GM10847 (cell line): ENCODE results near the gene EIF2A.

ENCODE experiments used
- POLR2A ChIP-seq: IDR thresholded peaks from 2 replicates; pipeline ENCODE4 v1.6.1; 2011; ENCODE audit not compliant: insufficient read length; ENCODE audit errors: extremely low read depth

Gene EIF2A

GRCh38 chr3:150535204-150535603 lies 11.4 kb upstream of the EIF2A start:
- no peak for TF ChIP-seq POLR2A

GRCh38 chr3:150538324-150539208 lies 8.0 kb upstream of the EIF2A start:
- no peak for TF ChIP-seq POLR2A

GRCh38 chr3:150540297-150540696 lies 6.3 kb upstream of the EIF2A start:
- no peak for TF ChIP-seq POLR2A

- TF ChIP-seq POLR2A: no peak
These were observed 5.6 kb upstream of the EIF2A start for GRCh38 chr3:150540991-150541390.

- TF ChIP-seq POLR2A: no peak
These were observed 3.5 kb upstream of the EIF2A start for GRCh38 chr3:150543128-150543527.

- no peak for TF ChIP-seq POLR2A
These were observed 3.1 kb upstream of the EIF2A start for GRCh38 chr3:150543531-150543930.

- TF ChIP-seq POLR2A: no peak
These were observed 2.5 kb upstream of the EIF2A start for GRCh38 chr3:150544041-150544440.

- no peak for TF ChIP-seq POLR2A
These were observed 1.9 kb upstream of the EIF2A start for GRCh38 chr3:150544726-150545125.

GRCh38 chr3:150545419-150546225 lies 965 bp upstream of the EIF2A start:
- no peak for TF ChIP-seq POLR2A

GRCh38 chr3:150547045-150547741 lies 606 bp downstream of the EIF2A start:
- TF ChIP-seq POLR2A: no peak

- no peak for TF ChIP-seq POLR2A
These were observed 9.4 kb downstream of the EIF2A start for GRCh38 chr3:150555859-150556436.

- TF ChIP-seq POLR2A: no peak
These were observed 10.2 kb downstream of the EIF2A start for GRCh38 chr3:150556792-150557191.

GRCh38 chr3:150557725-150558124 lies 11.1 kb downstream of the EIF2A start:
- no peak for TF ChIP-seq POLR2A

GRCh38 chr3:150564243-150564642 lies 17.7 kb downstream of the EIF2A start:
- TF ChIP-seq POLR2A: no peak

GRCh38 chr3:150567328-150567727 lies 20.7 kb downstream of the EIF2A start:
- no peak for TF ChIP-seq POLR2A

- TF ChIP-seq POLR2A: no peak
These were observed 31.3 kb downstream of the EIF2A start for GRCh38 chr3:150577855-150578254.

- TF ChIP-seq POLR2A: no peak
These were observed 34.6 kb downstream of the EIF2A start for GRCh38 chr3:150581174-150581573.
